Measurements from ENCODE around the gene CEP95.

CEP95 gene

GRCh38 chr17:64520359-64520758 lies 13.6 kb downstream of the CEP95 start:
- DNase-seq: no peak

GRCh38 chr17:64527914-64528313 lies 21.1 kb downstream of the CEP95 start:
- no peak for DNase-seq

GRCh38 chr17:64529221-64529620 lies 22.4 kb downstream of the CEP95 start:
- no peak for DNase-seq

GRCh38 chr17:64531955-64532371 lies 25.2 kb downstream of the CEP95 start:
- DNase-seq: no peak

- DNase-seq: no peak
Measured at GRCh38 chr17:64532409-64532808, 25.6 kb downstream of the CEP95 start.

GRCh38 chr17:64533784-64534183 lies 27.0 kb downstream of the CEP95 start:
- DNase-seq: no peak

- DNase-seq: no peak
Measured at GRCh38 chr17:64534187-64534586, 27.4 kb downstream of the CEP95 start.

GRCh38 chr17:64535357-64535756 lies 28.6 kb downstream of the CEP95 start:
- DNase-seq: no peak

- no peak for DNase-seq
Measured at GRCh38 chr17:64536913-64537312, 30.1 kb downstream of the CEP95 start.

GRCh38 chr17:64537488-64537887 lies 30.7 kb downstream of the CEP95 start:
- no peak for DNase-seq

- DNase-seq: no peak
Measured at GRCh38 chr17:64538508-64539130, 31.8 kb downstream of the CEP95 start.

- no peak for DNase-seq
Measured at GRCh38 chr17:64540118-64540776, 33.5 kb downstream of the CEP95 start.

- no peak for DNase-seq
Measured at GRCh38 chr17:64544742-64545141, 38.0 kb downstream of the CEP95 start.

- DNase-seq: no peak
Measured at GRCh38 chr17:64546716-64547115, 39.9 kb downstream of the CEP95 start.

- no peak for DNase-seq
Measured at GRCh38 chr17:64547319-64547718, 40.5 kb downstream of the CEP95 start.

GRCh38 chr17:64551461-64551860 lies 44.7 kb downstream of the CEP95 start:
- no peak for DNase-seq

GRCh38 chr17:64554028-64554637 lies 47.4 kb downstream of the CEP95 start:
- no peak for DNase-seq

- DNase-seq: no peak
Measured at GRCh38 chr17:64555281-64555680, 48.5 kb downstream of the CEP95 start.

GRCh38 chr17:64564098-64564497 lies 57.3 kb downstream of the CEP95 start:
- DNase-seq: no peak

GRCh38 chr17:64565563-64565962 lies 58.8 kb downstream of the CEP95 start:
- no peak for DNase-seq

GRCh38 chr17:64571746-64572145 lies 65.0 kb downstream of the CEP95 start:
- DNase-seq: no peak

GRCh38 chr17:64572682-64573154 lies 65.9 kb downstream of the CEP95 start:
- no peak for DNase-seq

- no peak for DNase-seq
Measured at GRCh38 chr17:64573214-64573613, 66.4 kb downstream of the CEP95 start.

- no peak for DNase-seq
Measured at GRCh38 chr17:64574646-64575045, 67.9 kb downstream of the CEP95 start.
